Nephron (organoid): ENCODE measurements around the gene METRN.
A peak's percentile ranks its signal among the peaks of the same experiment; 100 is the strongest.

ENCODE experiments used
- H3K27ac Mint-ChIP-seq, 3 experiments: 2 replicates each; pipeline ENCODE4 v1.8.0; 2020; ENCODE audit warnings: mixed read lengths in 3 of 3, mild to moderate bottlenecking in 2 of 3, moderate library complexity in 1 of 3
- H3K27me3 Mint-ChIP-seq: 2 replicates; pipeline ENCODE4 v1.8.0; 2021; ENCODE audit warnings: low read depth, mild to moderate bottlenecking, moderate library complexity, mixed read lengths
- H3K36me3 Mint-ChIP-seq: 2 replicates; pipeline ENCODE4 v1.8.0; 2020; ENCODE audit warnings: low read depth, mixed read lengths
- H3K4me1 Mint-ChIP-seq: 2 replicates; pipeline ENCODE4 v1.8.0; 2020; ENCODE audit warnings: mixed read lengths
- H3K4me3 Mint-ChIP-seq, 3 experiments: 2 replicates each; pipeline ENCODE4 v1.8.0; 2020; ENCODE audit warnings: mild to moderate bottlenecking in 3 of 3, mixed read lengths in 3 of 3, moderate library complexity in 2 of 3
- H3K9me3 Mint-ChIP-seq: 2 replicates; pipeline ENCODE4 v1.8.0; 2020; ENCODE audit warnings: mixed read lengths
- CTCF ChIP-seq, 3 experiments: fragments of 200-600 bp; sonication (generic); IDR thresholded peaks; one replicate each; pipeline ENCODE4 v1.5.0; 2021; ENCODE audit warnings: antibody characterized with exemption in 3 of 3; ENCODE audit not compliant: unreplicated experiment in 3 of 3

Gene METRN

GRCh38 chr16:746637-747036, 31.7 kb downstream of the METRN start:
- H3K4me1 Mint-ChIP-seq: no peaks in the 10 kb centered on the region
- peaks cover 8% of the 10 kb centered on the region for H3K27me3 Mint-ChIP-seq
- TF ChIP-seq CTCF (IDR thresholded peaks at IDR 0.05; ENCODE audit: unreplicated experiment in 3 of 3): no peak
- no peak overlapping the region for H3K4me3 Mint-ChIP-seq
- H3K9me3 Mint-ChIP-seq: no peaks in the 10 kb centered on the region
- no peak overlapping the region for H3K27ac Mint-ChIP-seq
- no peaks in the 10 kb centered on the region for H3K36me3 Mint-ChIP-seq

- no peak overlapping the region for H3K4me3 Mint-ChIP-seq
- H3K4me1 Mint-ChIP-seq: no peaks in the 10 kb centered on the region
- H3K27ac Mint-ChIP-seq: no peak overlapping the region
- H3K9me3 Mint-ChIP-seq: no peaks in the 10 kb centered on the region
- H3K27me3 Mint-ChIP-seq: peaks cover 23% of the 10 kb centered on the region
- no peak for TF ChIP-seq CTCF (IDR thresholded peaks at IDR 0.05; ENCODE audit: unreplicated experiment in 3 of 3)
- H3K36me3 Mint-ChIP-seq: no peaks in the 10 kb centered on the region
Measured at GRCh38 chr16:747978-748746, 33.2 kb downstream of the METRN start.

- Mint-ChIP-seq H3K4me1 (no peaks in the 10 kb centered on the region), H3K27me3 (peaks cover 28% of the 10 kb centered on the region), H3K9me3 (no peaks in the 10 kb centered on the region), H3K27ac (no peak overlapping the region), H3K36me3 (no peaks in the 10 kb centered on the region), H3K4me3 (no peak overlapping the region)
- no peak for TF ChIP-seq CTCF (IDR thresholded peaks at IDR 0.05; ENCODE audit: unreplicated experiment in 3 of 3)
Measured at GRCh38 chr16:749010-749409, 34.1 kb downstream of the METRN start.

- H3K27me3 Mint-ChIP-seq: peaks cover 28% of the 10 kb centered on the region
- H3K36me3 Mint-ChIP-seq: no peaks in the 10 kb centered on the region
- H3K27ac Mint-ChIP-seq: peak overlapping the region in 1 of 3 experiments; percentile 61
- H3K4me3 Mint-ChIP-seq: no peak overlapping the region
- no peak for TF ChIP-seq CTCF (IDR thresholded peaks at IDR 0.05; ENCODE audit: unreplicated experiment in 3 of 3)
- no peaks in the 10 kb centered on the region for H3K4me1 Mint-ChIP-seq
- H3K9me3 Mint-ChIP-seq: no peaks in the 10 kb centered on the region
Measured at GRCh38 chr16:750485-750884, 35.6 kb downstream of the METRN start.

- Mint-ChIP-seq H3K36me3 (no peaks in the 10 kb centered on the region), H3K27me3 (peaks cover 28% of the 10 kb centered on the region), H3K4me3 (no peak overlapping the region), H3K9me3 (peaks cover under 1% of the 10 kb centered on the region), H3K4me1 (no peaks in the 10 kb centered on the region), H3K27ac (peak overlapping the region in 1 of 3 experiments; percentile 67)
- no peak for TF ChIP-seq CTCF (IDR thresholded peaks at IDR 0.05; ENCODE audit: unreplicated experiment in 3 of 3)
Measured at GRCh38 chr16:751152-752006, 36.5 kb downstream of the METRN start.
